GM18858 (cell line): ENCODE results near the gene NOTUM.

Experiments used
- ATAC-seq: cut with Tn5 transposase; IDR thresholded peaks from one replicate; pipeline ENCODE4 v1.9.1; 2021; ENCODE audit not compliant: unreplicated experiment

NOTUM gene

GRCh38 chr17:81940538-81941483, 20.2 kb downstream of the NOTUM start:
- ATAC-seq = no peak

GRCh38 chr17:81939881-81940385, 21.1 kb downstream of the NOTUM start:
- no peak for ATAC-seq

DNA sequence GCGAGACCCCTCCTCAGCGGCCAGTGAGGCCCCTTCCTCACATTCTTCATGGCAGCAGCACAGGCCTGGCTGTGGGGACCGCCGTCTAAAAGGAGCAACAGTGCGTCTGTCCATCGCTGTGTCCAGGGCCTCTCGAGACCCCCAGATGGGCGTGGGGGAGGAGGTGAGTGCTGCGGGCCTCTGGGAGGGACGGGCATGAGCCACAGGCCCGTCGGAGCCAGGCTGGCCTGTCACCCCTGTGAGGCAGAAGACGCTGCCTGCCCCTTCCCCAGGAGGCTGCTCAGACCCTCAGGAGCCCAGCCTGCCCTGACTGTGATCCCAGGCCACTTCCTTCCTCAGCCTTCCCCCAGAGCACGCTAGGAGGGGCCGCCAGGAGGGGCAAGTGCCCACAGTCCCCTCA, 21.8 kb downstream of the NOTUM start:
- ATAC-seq = no peak

DNA sequence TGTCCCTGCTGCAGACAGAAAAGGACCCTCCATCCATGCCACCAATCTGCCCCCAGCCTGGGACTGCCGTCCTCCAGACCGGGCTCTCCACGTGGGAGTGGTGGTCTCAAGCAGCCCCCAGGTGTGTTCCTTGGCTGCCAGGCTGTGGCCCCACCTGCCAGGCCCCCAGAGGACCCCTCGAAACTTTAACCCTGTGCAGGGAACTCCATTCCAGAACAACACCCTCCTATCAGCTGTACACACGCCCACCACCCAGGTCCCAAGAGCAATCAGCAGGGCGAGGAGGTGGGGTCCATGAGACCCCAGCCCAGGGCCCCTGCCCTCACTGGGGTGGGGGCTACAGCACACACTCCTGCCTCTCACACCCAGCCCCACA, 25.3 kb downstream of the NOTUM start:
- ATAC-seq = no peak

- no peak for ATAC-seq
Observed at GRCh38 chr17:81934850-81935708, 25.9 kb downstream of the NOTUM start.

- no peak for ATAC-seq
Observed at GRCh38 chr17:81934098-81934757, 26.8 kb downstream of the NOTUM start.

DNA sequence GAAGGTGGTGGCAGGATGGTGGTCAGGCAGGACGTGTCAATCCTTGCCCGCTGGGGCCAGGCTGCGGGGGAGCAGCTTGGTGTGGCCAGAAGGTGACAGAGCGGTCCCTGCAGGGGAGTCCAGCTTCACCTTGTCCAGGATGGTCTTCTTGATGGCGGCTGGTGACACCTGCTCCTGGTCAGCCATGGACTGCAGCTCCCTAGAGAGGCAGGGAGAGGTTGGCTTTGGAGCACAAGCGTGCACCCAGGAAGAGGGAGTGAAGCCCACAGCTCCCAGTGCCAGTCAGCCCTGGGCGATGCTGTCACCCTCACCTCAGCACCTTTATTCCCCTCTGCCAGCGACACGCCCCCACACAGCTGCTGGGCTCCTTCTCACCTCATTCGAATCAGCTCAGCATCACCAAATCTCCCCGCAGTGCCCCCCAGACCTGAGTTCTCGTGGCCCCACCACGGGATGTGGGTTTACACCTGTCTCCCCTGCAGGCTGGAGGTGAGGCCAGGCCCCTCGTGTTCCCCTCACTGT, 27.7 kb downstream of the NOTUM start:
- no peak for ATAC-seq

DNA sequence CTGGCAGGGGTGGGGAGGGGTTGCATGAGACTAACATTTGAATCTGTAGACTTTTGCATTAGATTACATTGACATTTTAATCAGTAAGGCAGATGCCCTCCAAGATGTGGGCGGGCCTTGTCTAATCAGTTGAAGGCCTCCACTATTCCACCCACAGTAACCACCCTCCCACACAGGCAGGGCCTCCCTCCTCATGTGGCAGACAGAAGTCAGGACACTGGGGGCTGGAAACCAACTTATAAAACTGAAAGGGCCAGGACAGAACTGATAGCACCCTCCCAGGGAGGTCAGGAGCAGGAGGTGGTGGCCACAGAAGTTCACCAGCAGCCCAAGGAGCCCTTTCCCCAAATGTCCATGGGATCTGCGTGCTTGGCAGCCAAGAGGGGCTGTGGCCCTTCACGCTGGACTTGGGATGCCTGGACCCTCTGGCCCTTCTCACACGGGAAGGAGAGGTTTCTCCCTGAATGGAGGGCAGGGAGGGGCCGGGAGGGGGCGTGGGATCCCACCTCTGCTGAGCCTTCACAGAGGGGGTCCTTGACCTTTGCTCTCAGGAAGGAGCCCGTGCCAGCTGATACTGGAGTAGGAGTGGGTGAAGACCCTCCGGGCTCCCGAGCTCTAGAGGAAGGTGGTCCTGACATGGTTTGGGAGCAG, 28.5 kb downstream of the NOTUM start:
- no peak for ATAC-seq

- no peak for ATAC-seq
Observed at GRCh38 chr17:81931557-81932332, 29.2 kb downstream of the NOTUM start.

DNA sequence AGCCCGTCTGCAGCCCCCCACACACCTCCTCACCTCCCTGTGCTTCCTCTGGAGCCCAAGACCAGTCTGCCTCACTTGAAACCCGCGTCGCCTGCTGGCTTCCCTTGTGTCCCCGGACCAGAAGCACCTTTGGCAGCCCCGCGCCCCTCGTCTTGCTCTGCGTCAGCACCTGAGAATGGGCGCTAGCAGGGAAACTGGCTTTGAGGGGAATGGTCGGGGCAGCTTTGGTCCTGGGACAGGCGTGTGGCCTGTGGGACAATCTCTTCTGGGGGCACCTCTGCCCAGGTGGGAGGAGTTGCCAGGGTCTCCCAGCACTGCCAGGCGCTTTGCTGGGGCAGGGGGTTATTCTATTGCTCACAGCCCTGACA, 29.8 kb downstream of the NOTUM start:
- ATAC-seq = no peak

- ATAC-seq = no peak
Observed at GRCh38 chr17:81930142-81931125, 30.6 kb downstream of the NOTUM start.

GRCh38 chr17:81929253-81930141, 31.5 kb downstream of the NOTUM start:
- no peak for ATAC-seq

GRCh38 chr17:81928544-81929252, 32.3 kb downstream of the NOTUM start:
- no peak for ATAC-seq

GRCh38 chr17:81927653-81928543, 33.1 kb downstream of the NOTUM start, which contains the start of gene MAFG:
Gene MAFG (minus strand): TSS chr17:81927735. CDS start chr17:81923185, 4,550 bp downstream.
- ATAC-seq = peak; percentile 73

GRCh38 chr17:81927152-81927652, 33.8 kb downstream of the NOTUM start:
- ATAC-seq = no peak
